ENCODE measurements around the gene FUT3.
"Not testable (repeated sequence)": the region's sequence is repeated elsewhere in the genome, so short reads cannot be mapped to it uniquely, and the experiment has no call there.

Gene FUT3

DNA sequence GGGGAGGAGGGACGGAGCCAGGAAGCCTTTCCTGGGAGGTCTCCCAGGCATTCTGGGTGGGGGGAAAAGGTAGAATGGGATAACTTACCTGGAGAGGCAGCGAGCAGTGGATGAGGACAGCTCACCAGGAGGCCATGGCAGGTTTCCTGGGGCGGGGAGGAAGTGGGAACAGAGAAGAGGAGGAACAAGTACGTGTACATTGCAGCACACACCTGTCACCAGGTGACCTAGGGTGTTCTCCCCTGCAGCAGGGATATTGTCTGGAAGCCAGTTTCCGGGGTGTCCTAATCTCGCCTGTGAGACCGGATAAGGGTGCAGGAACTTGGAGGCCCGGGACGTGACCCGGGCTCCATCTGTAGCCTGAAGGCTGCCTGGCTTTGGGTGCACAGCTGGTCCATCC lies at the start of gene FUT3:
FUT3 (minus strand) TSS at position 148 of the 400 bp plus-strand sequence.
- no peak for DNase-seq

DNA sequence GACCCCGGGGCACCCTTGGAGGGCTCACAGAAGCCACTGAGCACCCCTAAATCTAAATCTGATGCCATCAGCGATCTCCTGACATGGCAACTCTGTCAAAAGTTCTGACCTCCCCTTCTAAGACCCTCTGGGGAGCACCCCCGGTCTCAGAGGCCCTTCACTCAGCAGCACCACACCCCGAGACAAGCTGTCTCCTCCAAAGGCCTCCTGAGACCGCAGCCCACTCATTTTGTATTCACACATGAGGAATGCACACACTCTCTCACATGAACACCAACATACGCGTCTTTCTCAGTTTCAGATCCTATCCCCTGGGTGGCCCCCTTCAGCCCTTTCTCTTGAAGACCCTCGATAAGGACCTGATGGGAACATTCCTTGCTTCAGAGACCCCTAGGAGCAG lies 49.7 kb upstream of the FUT3 start:
- no peak for DNase-seq

DNA sequence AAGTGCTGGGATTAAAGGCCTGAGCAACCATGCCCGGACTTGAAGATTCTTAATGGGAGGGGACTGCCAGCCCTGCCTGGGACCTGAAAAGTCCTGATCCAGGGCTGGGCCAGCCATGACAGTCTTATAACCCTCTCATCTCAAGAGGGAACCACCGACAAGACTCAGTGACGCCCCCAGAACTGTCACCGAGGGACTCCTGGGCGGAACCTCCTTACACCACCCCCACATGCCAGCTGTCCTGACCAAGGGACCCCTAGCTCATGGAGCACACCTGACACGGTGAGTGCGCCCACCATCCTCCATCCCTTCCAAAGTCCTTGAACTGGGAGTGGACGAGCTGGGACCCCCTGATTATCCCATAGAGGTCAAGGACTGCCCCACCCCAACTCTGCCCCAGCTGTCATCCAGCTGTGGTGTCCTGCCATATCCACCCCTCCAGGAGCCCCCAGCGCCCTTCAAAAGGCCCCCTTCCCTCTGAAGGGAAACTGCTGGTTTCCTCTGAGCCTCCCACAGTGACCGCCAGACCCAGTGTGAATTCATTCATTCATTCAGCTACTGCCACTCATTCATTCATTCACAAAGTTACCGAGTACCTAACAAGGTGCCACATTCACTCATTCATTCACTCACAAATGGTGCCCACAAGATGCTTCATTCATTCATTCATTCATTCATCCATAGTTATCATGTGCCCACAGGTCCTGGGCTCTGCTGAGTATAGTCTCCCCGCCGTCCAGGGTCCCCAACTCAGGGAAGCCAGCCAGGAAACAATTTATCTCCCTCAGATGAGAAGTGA lies 48.7 kb upstream of the FUT3 start:
- DNase-seq = no peak

DNA sequence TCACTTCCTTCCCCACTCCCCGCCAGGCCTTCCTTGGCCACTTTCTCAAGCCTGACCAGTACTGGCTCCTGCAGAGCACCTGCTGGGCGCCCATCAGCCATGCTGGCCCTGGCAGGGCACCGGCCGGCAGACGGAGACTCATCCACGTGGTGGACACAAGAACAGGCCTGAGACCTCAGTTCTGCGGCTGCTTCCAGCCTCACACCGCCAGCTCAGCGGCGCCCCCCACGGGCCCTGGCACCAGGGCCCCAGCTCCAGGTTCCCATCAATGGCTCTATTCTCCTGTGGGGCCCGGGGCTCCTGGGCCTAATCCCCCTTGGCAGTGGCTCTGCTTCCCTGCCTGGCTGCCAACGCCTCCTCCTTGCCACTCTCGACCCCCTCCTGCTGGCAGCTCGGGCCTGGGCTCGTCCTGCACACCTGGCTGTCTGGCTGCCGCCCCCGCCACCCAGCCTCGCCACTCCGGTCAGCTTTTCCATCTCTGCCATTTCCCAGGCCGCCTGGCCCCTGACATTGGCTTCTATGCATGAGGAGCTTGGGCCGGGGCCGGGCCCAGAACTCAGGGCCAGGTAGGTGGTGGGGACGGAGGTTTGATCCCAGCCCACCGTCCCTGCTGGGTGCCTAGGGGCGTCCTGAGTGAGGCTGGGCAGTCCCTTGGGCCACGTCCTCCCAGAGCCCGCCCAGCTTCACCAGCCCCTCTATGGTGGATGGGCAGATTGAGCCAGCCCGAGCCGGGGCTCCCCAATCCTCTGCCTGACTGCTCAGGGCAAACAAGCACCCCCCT lies 46.1 kb upstream of the FUT3 start:
- DNase-seq = no peak

DNA sequence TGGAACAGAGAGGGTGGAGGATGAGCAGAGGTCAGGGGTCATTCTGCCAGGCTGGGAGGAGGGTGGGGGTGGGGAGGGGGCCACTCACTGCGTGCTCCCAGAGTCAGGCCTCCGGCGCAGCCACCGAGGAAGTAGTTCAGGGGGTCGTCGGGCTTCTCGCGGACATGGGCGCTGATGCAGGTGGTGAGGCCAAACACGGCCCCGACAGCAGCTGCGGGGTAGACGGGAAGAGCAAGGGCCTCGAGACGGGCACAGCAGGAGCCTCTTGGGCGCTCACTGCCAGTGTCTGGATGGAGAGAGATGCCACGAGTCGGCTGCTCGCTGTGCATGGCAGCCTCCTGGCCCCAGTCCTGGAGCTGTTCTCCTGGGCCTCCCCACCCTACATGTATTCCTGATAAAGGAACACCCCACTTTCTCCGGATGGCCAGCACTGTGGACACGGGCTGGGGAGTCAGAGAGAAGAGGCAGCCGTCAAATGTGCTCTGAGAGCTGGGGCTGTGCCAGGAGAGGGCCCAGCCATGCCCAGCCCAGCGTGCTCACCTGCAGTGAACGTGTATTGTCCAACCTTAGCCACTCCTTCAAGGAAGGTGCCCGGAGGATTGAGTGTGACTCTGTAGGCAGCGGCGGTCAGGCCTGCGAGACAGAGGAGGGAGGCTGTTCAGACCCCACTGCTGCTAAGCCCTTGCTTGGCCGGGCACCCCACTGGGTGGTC lies 45.3 kb upstream of the FUT3 start:
- DNase-seq = no peak

DNA sequence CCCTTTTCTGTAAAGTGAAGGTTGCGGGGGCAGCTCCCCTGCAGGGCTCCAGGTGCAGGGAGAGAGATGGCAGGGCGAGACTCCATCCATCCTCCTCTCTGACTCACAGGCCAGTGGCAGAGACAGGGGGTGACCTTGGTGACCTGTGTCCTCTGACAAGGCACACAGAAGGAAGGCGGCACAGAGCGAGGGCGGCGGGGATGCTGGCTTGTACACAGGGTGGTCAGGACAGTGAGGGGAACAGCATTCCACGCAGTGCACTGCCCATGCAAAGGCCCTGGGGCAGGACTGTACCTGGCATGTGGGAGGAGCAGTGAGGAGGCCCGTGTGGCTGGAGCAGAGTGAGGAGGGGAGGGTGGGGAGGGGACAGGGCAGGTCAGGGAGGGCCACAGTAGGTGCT lies 44.6 kb upstream of the FUT3 start:
- no peak for DNase-seq

DNA sequence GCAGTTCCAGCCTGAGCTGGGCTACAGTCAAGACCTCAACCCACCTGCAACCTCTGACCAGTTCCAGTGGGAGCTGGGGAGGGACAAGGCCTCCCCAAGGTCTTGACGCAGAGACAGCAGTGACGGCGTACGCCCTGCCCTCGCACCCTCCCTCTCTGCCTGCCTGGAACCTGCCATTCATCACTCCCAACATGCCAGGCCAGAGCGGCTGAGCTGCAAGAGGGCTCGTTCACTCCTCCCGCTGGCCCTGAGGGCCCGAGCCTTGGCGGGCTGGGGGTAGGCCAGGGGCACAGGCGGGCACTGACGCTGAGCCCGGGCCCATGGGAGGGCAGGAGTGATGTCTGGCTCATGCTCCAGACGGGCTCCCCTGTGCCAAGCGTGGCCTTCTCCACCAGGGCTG lies 44.2 kb upstream of the FUT3 start:
- no peak for DNase-seq

DNA sequence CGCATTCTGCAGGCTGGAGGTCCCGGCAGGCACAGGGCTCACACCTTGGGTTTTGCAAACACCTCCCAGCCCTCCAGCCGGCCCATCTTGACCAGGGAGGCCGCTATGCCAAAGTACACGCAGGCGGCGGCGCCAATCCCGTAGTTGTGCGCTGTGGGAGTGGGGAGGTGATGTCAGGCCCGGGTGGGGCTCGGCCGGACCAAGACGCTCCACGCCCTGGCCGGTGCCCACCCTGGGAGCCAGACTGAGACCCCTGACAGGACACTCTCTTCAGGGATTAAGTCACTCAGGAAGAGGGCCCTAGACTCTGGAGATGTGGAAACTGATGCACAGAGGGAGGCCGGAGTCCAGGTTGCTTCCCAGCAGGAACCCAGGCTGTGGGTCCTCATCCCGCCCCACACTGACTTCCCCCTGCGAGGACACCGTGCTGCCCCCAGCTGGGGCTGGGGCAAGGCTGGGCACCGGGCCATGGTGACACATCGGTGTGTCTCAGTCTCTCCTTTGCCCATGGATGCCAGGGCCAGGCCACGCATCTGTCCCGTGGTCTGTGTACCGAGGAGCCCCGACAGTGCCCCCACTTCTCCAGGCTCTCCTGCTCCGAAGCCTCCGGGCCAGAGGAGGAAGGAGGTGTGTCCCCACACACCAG lies 43.6 kb upstream of the FUT3 start:
- DNase-seq = no peak

DNA sequence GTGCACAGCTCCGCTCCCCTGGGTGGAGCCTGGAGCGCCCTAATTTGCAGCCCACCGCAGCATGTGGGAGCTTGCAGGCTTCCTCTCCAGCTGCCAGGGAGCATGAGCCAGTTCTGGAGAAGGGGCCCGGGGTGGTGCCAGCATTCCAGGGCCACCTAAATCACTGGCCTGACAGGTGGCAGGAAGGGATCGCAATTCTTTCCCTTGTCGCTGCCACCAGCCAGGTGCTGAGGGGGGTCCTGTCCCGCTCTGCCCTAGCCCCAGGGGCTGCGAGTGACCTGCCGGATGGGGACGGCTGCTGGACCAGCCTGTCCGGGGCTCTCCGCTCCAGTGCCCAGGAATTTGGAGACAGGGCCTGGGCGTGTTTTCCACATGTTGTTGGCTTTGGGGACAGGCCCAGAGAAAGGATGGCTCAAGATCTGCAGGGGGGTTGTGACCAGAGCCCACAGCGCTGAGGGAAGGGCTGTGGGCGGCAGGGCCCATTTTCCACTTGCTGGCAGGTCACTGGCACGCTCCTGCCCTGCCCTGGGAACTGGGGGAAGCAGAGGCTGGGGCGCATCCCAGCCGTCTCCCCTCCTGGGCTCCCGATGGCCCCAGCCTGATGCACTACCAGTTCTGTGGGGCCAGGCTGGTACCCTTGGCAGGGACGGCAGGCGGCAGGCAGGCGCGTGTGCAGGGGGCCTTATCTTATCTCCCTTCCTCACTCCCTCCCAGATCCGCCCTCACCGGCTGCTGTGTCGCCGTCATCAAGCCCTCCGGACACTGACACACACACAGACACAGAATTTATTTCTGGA lies 42.9 kb upstream of the FUT3 start:
- no peak for DNase-seq

DNA sequence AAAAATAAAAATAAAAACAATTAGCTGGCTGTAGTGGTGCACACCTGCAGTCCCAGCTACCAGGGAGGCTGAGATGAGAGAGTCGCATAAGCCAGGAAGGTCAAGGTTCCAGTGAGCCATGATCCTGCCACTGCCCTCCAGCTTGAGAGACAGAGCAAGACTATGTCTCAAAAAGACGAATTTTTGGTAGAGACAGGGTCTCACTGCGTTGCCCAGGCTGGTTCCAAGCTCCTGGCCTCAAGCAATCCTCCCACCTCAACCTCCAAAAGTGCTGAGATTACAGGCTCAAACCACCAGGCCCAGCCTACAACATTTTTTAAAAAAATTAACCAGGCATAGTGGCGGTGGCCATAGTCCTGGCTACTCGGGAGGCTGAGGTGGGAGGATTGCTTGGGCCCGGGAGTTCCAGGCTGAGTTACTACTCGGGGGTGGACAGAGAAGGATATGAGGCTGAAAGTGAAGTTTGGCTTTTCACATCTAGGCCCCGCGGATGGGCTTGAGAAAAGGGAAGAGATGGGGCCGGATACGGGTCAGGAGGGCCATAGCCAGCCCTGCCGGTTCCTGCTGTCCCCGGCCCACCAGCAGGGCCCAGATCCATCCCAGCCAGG lies 42.2 kb upstream of the FUT3 start:
- no peak for DNase-seq

DNA sequence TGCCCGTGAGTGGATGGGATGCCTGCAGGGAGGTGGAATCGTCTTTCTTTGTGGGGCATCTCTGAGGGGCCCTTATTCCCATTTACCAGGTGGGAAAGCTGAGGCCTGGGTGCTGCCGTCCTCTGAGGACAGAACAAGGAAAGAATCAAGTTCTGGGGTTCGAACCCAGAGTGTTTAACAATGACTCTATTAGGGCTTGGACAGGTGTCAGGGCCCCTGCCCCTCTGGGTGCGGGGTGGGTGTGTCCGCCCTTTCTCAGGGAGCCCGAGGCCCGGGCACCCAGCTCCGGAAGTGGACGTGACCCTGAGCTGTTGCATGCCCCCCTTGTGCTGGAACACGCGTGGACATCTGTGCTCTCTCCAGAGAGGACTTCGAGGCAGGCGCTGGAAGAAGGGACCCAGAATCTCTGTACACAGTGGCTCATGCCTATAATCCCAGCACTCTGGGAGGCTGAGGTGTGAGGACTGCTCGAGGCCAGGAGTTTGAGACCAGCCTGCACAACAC lies 41.6 kb upstream of the FUT3 start:
- no peak for DNase-seq

DNA sequence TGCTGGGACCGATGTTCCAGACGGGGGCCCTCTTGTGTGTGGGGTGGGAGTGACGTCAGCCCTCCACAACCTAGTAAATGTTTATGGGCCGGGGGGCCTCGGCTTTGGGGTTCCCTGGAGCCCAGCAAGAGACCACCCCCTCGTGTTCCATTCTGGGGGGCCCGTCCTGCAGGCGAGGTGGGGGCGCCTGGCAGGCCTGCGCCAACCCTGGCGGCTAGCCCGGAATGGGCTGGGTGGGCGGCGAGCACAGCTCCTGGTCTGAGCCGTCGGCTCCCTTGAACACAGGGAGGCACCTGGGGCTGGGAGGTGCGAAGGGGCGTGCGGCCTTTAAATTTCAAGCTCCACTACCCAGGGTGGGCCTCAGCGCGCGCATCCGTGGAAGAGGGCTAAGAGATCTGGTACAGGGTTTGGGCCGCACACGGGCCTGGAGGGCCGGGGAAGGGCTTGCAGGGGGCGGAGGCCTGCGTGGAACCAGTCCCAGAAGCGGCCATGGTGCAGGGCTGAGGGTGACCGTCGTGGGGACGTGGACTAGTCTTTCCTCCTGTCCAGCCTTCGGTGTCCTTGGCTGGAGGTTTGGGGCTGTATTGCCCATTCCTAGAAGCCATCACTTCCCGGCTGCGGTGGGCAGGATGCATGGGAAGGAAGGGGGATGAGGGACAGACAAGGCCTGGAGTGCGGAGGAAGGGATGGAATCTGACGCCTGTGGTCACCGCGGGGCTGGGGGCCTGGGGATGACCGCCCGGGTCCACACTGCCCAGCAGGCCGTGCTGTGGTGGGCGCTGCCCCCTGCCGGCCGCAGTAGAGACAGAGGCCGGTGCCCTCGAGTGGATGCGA lies 40.9 kb upstream of the FUT3 start:
- DNase-seq = no peak

DNA sequence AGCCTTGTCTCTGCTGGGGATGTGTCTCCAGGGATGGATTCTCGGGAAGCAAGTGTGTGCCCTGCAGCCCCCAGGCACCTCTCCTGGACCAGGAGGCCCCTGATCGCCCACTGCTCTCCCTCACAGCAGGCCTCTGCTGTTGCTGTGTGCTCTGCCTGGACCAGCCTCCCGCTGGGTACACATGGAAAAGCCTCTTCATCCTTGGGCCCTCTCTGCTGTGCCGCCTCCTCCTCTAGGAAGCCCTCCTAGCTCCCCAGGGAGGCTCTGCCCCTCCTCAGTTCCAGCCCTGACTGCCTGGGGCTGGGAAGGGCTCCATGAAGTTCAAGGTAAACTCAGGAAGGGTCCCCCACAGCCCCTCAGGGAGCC lies 40.3 kb upstream of the FUT3 start:
- no peak for DNase-seq

DNA sequence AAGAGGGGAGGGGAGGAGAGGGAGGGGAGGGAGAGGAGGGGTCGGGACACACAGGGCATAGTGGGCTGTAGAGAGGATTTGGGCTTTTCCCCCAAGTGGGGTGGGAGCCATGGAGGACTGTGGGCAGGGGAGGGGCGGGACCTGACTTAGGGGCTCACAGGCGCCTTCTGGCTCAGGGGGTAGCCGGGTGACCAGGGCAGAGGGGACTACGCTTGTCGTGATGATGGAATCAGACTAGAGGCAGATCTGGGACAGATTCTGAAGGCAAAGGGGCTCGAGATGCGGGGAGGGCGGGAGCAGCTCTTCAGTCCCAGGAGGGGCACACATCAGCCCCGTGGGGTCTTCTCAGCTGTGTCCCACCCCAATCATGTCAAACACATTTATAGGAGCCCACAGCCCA lies 38.9 kb upstream of the FUT3 start:
- DNase-seq = no peak

DNA sequence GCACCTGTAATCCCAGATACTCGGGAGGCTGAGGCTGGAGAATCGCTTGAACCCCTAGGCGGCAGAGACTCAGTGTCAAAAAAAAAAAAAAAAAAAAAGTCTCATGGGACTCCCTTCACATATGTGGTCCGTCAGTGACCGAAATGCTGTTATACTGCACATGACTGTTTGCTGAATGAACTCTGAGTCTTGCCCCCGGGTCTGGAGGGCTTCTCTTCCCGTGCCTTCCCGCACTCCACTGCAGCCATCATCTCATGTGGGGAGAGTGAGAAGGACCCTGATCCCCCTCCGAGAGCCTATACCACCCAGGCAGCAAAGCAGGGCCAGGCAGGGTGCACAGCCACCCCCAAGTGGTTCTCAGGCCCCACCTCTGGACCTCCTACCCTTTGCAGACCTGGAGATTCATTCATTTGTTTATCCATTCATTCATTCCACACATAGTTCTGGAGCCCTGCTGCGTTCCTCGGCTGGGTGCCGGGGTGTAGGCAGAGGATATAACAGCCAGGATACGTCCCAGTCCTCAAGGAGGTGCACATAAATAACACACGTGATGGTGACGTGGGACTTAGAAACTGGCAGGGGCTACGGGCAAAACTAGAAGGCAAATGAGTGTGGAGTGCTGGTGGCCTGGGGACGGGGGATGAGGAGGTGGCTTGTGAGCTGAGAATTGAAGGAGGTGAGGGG lies 38.2 kb upstream of the FUT3 start:
- DNase-seq = no peak

DNA sequence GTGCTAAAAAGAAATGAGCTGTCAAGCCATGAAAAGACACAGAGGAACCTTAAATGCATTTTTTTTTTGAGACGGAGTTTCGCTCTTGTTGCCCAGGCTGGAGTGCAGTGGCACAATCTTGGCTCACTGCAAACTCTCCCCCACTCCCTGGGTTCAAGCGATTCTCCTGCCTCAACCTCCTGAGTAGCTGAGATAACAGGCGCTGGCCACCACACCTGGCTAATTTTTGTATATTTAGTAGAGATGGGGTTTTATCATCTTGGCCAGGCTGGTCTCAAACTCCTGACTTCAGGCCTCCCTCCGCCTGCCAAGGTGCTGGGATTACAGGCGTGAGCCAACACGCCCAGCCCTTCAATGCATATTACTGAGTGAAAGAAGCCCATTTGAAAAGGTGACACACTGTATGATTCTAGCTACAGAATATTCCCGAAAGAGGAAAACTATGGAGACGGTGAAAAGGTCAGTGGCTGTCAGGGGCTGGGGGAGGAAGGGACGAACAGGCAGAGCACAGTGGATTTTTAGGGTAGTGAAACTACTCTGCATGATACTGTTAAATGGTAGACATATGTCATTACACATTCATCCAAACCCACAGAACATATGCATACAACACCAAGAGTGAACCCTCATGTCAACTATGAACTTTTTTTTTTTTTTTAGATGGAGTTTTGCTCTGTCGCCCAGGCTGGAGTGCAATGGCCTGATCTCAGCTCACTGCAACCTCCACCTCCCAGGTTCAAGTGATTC lies 33.0 kb upstream of the FUT3 start:
- not testable (repeated sequence) for DNase-seq

DNA sequence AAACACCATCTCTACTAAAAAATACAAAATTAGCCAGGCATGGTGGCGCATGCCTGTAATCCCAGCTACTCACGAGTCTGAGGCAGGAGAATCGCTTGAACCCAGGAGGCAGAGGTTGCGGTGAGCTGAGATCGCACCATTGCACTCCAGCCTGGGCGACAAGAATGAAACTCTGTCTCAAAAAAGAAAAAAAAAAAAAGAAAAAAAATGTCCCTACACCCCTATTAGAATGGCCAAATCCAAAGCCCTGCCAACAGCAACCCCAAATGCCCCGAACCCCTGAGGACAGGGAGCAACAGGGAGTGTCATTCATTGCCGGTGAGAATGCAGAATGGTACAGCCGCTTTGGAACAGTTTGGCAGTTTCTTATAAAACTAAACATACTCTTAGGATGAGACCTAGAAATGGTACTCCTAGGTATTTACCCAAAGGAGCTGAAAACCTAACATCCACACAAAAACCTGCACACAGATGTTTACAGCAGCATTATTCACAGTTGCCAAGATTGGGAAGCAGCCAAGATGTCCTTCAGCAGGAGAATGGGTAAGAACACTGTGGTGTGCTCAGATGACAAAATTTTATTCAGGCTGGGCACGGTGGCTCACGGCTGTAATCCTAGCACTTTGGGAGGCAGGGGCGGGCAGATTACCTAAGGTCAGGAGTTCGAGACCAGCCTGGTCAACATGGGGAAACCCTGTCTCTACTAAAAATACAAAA lies 32.1 kb upstream of the FUT3 start:
- DNase-seq = not testable (repeated sequence)

DNA sequence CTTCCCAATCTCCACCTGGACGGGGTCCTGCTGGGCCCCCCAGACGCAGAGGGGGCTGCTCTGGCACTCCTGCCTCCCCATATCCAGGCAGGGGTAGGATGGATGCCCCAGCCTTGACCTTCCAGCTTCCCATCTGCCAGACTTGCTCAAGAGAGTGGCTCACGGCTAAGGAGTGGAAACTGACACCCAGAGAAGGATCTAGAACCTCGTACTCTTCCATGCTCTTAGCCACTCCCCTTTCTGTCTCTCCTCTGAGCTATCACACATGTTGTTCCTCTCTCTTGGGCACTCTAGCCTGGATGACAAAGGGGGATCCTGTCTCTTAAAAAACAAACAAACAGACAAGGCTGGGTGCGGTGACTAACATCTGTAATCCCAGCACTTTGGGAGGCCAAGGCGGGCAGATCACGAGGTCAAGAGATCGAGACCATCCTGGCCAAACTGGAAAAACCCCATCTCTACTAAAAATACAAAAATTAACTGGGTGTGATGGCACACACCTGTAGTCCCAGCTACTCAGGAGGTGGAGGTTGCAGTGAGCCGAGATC lies 31.2 kb upstream of the FUT3 start:
- DNase-seq = no peak

All from NCI-H1417 treated with DMSO at 0.1 percent for 48 hours (cell line).